NB4 (cell line): ENCODE data around the gene HTR5A.

ENCODE experiments used
- DNase-seq: peaks from one replicate; pipeline ENCODE4 v3.0.0; 2010; ENCODE audit warnings: low read depth
- H3K4me3 ChIP-seq: one replicate; pipeline ENCODE4 v1.5.1; 2011; ENCODE audit warnings: mild to moderate bottlenecking, low read depth, low read length, moderate library complexity
- MYC ChIP-seq: IDR thresholded peaks from 2 replicates; pipeline ENCODE4 v1.6.1; 2011; ENCODE audit warnings: low read depth, low read length
- POLR2A ChIP-seq: IDR thresholded peaks from 2 replicates; pipeline ENCODE4 v1.6.1; 2011; ENCODE audit warnings: mild to moderate bottlenecking; ENCODE audit not compliant: insufficient read length; ENCODE audit errors: extremely low read depth
- TF ChIP-seq, protein P1 (sequence below): IDR thresholded peaks from one replicate; pipeline ENCODE4 v1.5.1; 2012; ENCODE audit warnings: low read depth, low read length
- TF ChIP-seq, protein P2 (sequence below): IDR thresholded peaks from 2 replicates; pipeline ENCODE4 v1.6.1; 2011; ENCODE audit warnings: low read depth, low read length

Gene HTR5A

DNA sequence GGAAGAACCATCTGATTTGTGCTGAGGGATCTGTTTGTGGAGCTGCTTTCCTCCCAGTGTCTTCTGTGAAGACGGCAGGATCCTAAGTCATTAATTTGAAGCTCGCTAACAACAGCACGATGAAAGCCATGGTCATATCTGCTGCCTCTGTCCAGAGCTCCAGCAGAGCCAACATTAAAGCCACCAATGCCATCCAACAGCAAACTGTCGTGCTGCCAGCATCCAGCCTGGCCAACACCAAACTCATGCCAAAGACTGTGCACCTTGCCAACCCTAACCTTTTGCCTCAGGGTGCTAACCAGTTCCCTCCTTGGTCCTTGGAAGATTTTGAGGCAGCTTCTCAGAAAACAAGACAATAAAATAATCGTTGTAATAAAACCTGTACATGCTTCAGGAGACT, 36.2 kb downstream of the HTR5A start:
- TF ChIP-seq MYC (no peak), POLR2A (no peak)
- TF ChIP-seq, protein P1, sequence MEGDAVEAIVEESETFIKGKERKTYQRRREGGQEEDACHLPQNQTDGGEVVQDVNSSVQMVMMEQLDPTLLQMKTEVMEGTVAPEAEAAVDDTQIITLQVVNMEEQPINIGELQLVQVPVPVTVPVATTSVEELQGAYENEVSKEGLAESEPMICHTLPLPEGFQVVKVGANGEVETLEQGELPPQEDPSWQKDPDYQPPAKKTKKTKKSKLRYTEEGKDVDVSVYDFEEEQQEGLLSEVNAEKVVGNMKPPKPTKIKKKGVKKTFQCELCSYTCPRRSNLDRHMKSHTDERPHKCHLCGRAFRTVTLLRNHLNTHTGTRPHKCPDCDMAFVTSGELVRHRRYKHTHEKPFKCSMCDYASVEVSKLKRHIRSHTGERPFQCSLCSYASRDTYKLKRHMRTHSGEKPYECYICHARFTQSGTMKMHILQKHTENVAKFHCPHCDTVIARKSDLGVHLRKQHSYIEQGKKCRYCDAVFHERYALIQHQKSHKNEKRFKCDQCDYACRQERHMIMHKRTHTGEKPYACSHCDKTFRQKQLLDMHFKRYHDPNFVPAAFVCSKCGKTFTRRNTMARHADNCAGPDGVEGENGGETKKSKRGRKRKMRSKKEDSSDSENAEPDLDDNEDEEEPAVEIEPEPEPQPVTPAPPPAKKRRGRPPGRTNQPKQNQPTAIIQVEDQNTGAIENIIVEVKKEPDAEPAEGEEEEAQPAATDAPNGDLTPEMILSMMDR: no peak
- TF ChIP-seq, protein P2, sequence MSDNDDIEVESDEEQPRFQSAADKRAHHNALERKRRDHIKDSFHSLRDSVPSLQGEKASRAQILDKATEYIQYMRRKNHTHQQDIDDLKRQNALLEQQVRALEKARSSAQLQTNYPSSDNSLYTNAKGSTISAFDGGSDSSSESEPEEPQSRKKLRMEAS: no peak
- no peak for DNase-seq
- no peak overlapping the region for H3K4me3 ChIP-seq

DNA sequence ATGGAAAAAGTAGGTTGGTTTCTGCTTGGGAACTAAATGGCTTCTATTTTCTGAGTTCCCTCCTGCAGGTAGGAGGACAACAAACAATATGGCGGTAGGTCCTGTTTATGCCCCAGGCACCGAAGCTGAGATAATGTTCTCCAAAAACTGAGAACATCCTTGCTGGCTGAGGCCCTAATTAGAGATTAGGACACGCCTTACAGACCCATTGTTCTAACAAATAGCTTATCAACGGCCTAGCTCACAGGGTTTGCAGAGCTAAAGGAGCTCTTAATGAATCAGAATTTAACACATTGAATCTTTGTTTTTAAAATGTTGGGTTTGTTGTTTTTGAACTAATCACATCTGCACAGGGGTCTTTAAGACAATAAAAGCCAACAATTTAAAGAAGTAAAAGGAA, 37.0 kb downstream of the HTR5A start:
- no peak overlapping the region for H3K4me3 ChIP-seq
- DNase-seq: no peak
- TF ChIP-seq, protein P2: no peak
- TF ChIP-seq MYC: no peak
- TF ChIP-seq, protein P1: no peak
- TF ChIP-seq POLR2A: no peak

DNA sequence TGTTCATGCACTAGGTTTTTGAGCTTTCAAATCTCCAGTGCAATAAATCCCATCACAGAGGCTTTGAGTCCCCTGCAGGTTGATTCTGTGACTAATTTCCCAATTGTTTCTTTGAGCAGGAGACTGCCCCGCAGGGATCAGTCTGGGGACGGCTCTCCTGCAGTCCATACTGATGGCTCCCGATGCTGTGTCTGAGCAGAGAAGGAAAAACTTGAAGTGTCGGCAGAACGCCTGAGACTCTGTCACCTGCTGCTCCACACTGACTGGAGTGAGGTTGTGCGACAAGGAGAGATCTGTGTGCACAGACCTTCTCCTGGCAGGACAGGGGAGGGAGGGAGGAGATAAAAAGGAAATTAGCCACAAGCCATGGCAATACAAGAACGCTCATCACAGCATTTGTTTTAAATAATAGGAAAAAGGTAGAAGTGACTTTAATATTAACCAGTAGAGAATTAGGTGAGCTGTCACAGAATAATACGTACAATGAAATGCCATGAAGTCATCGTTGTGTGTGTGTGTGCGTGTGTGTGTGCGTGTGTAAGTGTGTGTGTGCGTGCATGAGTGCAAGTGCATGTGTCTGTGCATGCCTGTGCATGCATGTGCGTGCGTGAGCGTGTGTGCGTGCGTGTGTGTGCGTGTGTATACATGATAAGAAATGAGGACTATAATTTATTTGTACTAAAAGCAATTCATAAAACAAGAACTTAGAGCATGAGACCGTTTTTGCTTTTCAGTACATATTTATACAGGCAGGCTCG, 38.2 kb downstream of the HTR5A start:
- no peak for TF ChIP-seq POLR2A
- TF ChIP-seq, protein P1: no peak
- TF ChIP-seq, protein P2: no peak
- no peak for TF ChIP-seq MYC
- no peak for DNase-seq
- no peak overlapping the region for H3K4me3 ChIP-seq

DNA sequence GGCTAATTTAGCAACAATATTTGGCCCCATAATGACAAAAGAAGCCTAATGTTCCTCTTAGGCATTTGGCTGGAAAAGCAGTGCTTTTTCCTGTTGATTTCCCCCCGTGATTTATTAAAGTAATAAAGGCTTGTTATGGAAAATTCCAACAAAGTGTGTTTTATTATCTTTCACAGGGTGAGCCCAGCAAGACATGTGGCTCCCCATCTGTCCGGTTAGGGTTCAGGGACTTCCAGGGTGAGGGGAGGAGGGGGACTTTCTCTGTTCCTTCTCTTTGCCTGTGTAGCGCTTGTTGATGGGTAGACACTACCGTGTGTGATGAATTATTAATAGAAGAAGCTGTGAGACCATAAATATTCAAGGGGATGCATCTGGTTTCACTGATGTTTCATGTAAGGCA, 39.0 kb downstream of the HTR5A start:
- TF ChIP-seq, protein P1: no peak
- TF ChIP-seq POLR2A: no peak
- TF ChIP-seq MYC: no peak
- TF ChIP-seq, protein P2: no peak
- no peak for DNase-seq
- H3K4me3 ChIP-seq: no peak overlapping the region

DNA sequence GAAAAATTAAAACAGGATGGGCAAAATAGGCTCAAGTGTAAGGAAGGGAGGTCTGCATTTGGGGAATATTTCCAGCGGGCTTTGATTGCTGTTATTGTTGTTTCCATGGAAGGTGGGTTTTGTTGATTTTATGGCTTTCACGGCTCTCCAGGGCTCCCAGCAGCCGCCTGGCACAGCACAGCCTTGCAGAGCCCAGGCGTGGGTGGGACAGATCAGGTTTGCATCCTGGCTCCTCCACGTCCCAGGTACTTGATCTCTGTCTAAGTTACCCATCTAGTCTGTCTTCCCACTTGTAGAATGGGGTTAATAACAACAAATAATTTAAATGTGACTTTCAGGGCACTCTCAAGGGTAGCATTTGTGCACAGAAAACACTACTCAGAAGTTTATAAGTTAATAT, 45.2 kb downstream of the HTR5A start:
- no peak overlapping the region for H3K4me3 ChIP-seq
- TF ChIP-seq POLR2A: no peak
- TF ChIP-seq, protein P1: no peak
- TF ChIP-seq MYC: no peak
- TF ChIP-seq, protein P2: no peak
- DNase-seq: no peak
